ENCODE measurements around the gene ZNF296.

- TF ChIP-seq EZH2 (IDR thresholded peaks at IDR 0.05; ENCODE audit: low read depth): no peak
- no peak for TF ChIP-seq CTCF (conservative IDR thresholded peaks at IDR 0.05)
Observed at GRCh38 chr19:45041125-45041524, 35.2 kb downstream of the ZNF296 start.

All from PC-9 (cell line).